Measurements from ENCODE around the gene POLDIP2.

The POLDIP2 gene, protein sequence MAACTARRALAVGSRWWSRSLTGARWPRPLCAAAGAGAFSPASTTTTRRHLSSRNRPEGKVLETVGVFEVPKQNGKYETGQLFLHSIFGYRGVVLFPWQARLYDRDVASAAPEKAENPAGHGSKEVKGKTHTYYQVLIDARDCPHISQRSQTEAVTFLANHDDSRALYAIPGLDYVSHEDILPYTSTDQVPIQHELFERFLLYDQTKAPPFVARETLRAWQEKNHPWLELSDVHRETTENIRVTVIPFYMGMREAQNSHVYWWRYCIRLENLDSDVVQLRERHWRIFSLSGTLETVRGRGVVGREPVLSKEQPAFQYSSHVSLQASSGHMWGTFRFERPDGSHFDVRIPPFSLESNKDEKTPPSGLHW

DNA sequence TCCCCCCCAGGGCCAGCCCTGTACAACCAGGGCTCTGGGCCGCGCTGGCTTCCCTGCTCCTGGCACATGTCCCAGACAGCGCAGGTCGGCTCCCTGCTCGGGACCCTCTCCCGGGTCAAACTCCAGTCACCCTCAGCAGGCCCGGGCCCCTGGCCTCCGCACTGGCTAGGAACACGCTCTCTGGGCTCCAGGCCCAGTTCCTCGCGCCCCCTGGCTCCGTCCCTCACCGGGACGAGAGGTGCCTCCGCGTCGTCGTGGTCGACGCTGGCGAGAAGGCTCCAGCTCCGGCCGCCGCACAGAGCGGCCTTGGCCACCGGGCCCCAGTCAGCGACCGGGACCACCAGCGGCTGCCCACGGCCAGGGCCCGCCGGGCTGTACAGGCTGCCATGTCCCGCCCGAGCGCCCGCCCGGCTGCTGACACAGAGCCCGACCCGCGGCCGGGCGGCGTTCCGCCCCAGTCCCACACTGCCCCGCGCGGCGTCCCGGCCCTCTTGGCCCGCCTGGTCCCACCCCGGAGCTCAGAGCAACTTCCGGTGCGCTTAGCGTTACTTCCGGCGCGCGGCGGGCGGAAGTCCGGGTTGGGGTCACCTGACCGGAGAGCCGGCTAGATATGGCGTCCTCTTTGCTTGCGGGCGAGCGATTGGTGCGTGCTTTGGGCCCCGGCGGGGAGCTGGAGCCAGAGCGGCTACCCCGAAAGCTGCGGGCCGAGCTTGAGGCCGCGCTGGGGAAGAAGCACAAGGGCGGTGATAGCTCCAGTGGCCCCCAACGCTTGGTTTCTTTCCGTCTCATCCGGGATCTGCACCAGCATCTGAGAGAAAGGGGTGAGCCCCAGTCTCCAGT, at the start of gene POLDIP2:
TSS of gene POLDIP2 (minus strand) at position 467 of the 840 bp plus-strand sequence. CDS start at position 388, 79 bp downstream.
- peak; percentile 36 for DNase-seq

DNA sequence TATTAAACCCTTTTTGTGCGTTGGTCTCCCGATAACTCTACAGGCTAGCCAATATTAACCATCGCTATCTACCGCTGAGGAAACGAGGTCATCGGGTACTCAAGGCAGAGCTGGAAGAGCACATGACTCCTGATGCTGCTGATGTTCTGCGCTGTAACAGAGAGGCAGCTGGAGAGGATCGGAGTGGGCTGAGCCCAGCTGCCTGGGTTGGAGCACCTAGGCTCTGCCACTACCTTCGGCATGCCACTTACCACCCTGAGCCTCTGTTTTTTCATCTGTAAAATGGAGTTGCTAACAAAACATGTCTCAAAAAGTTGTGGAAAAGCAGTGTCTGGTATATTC, 49.1 kb upstream of the POLDIP2 start:
- DNase-seq: peak; percentile 34

DNA sequence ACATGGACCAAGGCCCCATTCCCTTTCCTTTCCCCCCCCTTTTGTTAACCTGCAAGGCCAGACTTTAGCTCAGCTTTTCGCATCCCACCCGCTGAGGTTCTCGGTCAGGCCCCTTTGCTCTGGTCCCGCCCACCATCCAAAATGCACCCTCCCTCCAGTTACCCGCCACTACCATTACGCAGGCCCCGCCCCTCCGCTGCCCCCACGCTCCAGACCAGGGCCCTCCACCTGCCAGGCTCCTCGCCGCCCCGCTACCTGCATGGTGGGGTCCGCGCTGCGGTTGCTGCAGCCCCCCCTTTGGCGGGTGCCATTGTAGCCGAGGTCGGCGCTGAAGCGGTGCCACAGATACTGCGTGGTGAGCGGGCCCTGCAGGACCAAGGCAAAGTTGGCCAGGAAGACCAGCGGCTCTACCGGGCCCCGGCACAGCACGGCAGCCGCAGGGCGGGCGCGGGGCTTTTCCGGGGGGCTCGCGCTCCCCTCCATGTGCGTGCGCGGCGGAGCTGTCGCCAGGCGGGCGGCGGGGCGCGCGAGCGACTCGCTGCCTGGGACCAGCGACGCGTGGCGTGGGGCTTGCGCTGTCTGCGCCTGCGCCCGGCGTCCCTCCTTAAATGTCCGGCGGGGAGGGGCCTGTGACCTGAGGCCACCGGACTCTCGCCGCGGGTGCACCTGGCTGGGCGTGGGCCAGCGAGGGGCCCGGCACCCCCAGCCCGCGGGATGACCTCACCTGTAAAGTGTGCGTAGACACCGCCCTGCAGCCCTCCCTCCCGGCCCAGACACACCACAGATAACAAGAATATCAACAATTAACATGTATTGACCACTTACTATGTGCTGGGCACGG, 48.5 kb upstream of the POLDIP2 start, which contains the start of gene SLC46A1:
TSS of gene SLC46A1 (minus strand) at position 581 of the 841 bp plus-strand sequence. CDS start at position 483, 98 bp downstream.
- peak; percentile 6 for DNase-seq

DNA sequence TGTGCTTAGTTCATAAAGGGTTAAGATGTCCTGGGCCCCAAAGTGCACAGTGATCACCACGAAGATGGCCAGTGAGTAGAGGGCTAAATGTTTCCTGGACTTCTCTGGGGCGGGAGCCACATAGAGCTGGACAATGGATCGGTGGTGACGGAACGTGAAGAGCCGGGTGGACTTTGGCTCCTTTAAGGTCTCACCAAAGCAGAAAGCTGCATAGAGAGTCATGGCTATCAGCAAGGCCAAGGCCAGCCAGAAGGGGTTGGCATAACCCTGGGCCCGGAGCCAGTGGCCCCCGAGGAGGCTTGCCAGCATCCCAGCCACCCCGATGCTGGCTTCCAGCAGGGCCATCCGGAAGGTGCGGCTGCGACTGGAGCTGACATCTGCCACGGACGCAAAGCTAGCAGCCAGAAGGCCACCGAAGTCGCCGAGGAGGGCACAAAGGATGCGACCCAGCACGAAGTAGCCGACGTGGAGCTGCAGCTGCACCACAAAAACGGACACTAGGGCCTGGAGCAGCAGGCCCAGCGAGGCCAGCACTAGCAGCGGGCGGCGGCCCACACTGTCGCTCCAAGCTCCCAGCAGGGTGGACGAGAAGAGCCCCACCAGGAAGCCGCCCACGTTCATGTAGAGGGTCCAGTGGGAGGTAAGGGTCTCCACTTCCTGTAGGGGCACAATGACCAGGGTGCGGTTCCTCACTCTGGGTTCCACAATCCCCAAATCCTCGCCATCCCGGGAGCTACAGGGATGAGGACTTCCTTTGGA, 47.7 kb upstream of the POLDIP2 start:
- DNase-seq: no peak

DNA sequence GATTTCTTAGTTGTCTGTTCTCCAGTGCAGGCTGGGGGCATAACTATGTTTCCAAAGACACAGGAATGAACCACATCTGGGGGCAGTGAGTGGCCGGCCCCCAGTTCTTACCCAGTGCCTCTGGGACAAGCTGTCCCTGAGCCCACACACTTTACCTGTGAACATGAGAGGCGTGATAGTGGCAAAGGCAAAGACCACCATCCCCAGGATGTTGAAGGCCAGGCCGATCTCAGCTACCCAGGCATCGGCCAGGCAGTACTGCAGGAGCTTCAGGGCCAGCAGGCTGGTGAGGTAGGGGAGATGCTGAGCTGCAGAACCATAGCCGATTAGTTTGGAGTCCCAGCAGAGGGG, 47.1 kb upstream of the POLDIP2 start:
- DNase-seq: no peak

DNA sequence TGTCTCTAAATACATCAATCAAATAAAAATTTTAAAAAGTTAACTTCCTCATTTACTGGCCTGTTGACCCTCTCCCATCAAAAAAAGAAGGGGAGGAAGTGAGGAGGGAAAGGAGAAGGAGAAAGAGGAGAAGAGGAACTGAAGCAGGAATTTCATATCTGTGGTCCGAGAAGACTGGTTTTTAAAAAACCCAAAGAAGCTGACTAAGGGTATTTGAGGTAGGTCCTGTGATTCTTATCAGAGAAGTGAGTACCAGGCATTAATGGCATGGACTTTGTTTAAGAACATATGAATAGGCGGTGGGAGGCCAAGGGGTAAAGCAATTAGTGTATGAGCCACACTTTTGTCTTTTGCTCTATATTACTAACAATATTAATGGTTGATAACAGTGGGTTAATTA, 46.7 kb upstream of the POLDIP2 start:
- DNase-seq: no peak

DNA sequence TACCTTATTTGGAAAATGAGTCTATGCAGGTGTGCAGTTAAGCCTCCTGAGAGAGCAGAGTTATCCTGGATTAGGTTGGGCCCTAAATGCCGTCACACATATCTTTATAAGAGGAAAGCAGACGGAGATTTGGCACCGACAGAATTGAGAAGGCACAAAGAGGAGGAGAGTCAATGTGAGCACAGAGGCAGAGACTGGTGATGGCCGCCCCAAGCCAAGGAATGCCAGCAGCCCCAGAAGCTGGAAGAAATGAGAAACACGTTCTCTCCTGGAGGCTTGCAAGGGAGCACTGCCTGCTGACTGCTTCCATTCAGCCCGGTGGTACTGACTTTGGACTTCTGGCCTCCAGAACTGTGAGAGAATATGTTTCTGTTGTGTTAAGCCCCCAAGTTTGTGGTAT, 45.5 kb upstream of the POLDIP2 start:
- DNase-seq: no peak

DNA sequence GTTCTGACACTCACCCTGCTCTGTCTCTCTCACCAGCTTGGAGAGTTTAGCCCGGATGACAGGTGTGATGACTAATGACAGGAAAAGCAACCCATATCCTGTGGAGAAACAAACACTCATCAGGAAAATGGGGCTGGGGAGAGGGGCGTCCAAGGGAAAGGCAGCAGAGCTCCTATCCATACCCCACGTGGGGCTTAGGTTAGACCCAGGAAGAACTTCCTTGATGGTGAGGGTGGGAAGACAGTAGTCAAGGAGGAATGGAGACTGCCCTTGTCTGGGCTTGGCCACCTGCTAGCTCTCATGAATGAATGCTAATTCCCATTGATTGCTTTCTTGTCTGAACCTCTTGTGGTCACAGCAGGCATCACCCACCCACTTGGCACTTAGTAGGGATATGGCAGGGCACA, 44.9 kb upstream of the POLDIP2 start:
- DNase-seq: no peak

DNA sequence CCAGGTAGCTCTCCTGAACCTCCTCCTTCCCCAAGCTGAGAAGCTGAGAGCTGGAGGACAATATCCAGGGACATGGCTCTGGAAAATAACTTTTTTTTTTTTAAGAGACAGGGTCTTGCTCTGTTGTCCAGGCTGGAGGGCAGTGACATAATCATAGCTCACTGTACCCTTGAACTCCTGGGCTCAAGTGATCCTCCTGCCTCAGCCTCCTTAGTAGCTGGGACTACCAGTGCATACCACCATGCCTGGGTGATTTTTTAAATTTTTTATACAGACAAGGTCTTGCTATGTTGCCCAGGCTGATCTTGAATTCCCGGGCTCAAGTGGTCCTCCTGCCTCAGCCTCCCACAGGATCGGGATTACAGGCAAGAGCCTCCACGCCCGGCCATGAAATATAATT, 42.5 kb upstream of the POLDIP2 start:
- no peak for DNase-seq

DNA sequence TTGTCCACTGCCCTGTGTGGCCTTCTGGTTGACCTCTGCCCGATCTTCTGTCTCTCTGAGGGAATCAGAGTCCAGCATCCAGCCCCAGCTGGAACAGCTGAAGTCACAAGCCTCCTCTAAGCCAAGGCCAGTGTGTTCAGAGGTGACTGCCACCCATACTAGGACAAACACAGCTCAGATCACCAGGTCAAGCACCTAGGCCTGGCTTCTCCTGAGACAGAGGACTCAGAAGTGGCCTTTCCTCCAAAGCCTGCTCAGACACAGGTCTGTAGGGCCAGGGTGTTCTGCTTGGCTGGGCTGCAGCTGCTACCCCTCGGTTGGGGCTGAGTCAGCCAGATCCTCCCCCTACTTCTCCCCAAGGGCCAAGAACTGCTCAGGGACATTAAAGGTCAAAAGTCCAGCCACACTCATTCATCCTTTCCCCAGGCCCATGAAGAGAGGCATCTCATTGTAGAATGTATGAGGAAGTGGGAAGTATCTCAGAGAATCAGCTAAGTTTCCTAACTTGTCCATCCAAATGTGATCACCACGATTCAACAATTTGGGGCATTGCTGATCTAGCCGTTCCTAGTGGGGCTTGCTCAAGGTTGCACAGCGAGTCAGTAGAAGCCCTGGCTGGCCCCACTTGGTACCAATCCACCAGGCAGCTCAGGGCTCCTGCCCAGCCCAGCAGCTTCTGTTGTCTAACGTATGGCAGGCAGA, 41.1 kb upstream of the POLDIP2 start:
- no peak for DNase-seq

DNA sequence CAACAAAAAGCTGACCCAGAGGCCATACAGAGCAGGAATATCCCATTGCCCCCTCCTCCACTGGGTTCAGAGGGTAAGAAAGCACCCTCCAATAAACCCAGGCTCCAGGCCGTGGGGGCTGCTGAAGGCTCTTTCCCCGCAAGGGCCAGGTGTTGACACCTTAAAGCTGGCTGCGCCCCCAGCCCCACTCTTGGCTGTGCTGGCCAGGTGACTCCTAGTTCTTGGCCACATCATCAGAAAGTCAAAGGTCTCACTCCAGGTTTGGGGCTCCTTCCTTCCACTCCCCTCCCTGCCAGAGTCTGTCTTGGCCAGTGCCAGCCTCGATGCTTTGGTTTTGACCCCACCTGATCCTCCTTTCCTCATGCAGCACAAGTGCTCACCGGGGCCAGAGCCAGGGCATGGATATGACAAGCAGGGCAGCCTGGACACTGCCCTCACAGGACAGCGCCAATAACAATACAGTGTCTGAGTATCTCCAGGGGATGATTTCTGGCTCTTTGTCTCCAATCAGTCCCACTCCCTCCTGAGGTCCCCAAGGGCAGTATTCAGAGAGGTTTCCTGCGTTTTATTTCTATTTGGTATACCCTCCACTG, 40.5 kb upstream of the POLDIP2 start:
- DNase-seq: no peak

DNA sequence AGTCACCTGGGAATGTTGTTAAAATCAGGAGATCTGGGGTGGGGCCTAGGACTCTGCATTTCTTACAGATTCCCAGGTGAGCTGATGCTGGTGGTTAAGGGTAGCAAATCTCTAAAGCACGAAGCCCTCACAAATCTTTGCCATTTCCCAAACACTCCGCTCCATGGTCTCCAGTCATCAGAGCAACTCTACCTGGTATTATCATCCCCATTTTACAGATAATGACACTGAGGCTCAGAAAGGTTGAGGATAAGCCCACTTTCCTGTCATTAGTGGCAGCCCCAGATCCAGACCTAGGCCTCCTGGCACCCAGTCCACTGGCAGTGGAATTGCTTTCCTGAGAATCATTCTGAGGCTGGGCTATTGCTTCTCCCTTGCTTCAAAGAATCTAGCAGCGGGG, 39.9 kb upstream of the POLDIP2 start:
- DNase-seq: no peak

DNA sequence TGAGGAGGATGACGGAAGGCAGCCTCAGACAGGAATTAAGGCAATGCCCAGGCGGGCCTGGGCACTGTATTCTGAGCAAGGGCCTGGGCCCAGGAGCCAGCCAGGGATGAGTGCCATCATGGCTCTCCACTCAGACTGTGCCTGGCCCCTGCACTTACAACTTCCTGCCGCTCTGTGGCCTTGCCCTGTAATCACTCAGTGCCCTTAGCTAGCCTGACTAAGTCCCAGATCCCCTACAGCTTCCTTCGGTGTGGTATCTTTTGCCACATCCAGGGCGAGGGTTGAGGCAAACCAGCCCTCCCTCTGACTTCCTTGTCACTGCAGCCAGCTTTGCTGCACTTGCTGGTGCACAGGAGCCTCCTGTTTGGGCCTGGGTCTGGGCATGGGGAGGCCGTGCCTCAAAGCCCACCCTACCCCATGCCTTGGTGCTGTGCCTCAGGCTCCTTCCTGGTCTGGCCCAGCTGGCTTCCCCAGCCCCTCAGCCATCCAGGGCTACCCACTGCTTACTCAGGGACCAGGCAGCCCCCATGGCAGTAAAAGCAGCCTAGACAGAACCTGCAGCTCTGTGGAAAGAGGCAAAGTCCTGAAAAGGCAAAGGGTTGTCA, 39.4 kb upstream of the POLDIP2 start:
- no peak for DNase-seq

DNA sequence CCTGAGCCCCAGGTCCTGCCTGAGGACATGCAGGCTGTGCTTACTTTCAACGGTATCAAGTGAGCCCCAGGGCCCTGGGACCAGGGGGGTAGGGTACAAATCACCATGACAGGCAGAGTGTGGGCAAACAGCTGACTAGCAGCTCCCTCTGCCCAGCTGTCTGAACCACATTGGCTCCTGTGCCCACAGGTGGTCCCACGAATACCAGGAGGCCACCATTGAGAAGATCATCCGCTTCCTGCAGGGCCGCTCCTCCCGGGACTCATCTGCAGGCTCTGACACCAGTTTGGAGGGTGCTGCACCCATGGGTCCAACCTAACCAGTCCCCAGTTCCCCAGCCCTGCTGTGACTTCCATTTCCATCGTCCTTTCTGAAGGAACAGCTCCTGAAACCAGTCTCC, 38.6 kb upstream of the POLDIP2 start:
- DNase-seq: no peak

DNA sequence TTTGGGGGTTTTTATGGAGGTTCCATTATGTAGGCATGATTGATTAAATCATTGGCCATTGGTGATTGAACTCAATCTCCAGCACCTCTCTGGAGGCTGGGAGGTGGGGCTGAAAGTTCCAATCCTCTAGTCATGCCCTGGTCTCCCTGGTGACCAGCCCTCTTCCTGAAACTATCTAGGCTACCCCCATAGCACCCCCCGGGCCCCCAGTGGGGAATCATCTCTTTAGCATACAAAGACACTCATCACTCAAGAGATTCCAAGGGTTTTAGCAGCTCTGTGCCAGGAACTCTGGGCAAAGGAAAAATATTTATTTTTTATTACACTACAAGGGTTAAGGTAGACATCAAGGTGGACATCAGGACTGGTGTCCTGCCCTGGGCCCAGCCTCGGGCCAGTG, 38.1 kb upstream of the POLDIP2 start:
- DNase-seq: no peak

DNA sequence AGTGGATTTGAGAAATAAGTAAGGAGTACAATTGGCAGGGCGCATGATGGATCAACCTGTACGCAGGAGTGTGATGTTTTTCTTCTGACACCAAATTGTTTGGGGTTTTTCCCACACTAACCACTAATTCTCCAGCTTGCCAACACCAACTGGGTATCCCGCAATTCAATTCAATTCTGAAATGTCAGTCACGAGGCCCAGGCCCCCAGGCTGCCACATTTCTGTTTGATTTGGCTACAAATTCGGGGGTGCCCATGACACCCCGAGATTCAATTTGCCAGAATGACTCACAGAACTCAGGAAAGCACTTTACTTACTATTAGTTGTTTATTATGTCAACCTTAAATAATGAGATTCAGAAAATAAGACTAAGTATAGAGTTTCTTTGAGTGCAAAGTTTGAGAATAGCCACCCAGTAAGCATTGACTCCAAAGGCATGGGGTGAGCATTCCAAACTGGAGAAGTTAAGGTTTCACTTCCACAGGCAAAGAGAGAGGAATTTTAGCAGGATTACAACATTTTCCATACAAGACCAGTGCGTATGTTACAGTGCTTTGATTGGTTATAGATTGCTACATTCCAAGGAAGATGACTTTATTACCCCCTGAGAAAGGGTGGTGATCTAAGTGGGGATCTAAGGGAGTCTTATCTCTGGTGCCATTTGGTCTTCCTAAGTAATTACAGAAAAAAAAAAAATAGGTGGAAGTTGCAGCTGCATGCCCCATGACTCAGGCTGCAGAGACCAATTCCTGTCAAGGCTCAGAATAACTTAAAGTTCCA, 37.2 kb upstream of the POLDIP2 start:
- DNase-seq: no peak

DNA sequence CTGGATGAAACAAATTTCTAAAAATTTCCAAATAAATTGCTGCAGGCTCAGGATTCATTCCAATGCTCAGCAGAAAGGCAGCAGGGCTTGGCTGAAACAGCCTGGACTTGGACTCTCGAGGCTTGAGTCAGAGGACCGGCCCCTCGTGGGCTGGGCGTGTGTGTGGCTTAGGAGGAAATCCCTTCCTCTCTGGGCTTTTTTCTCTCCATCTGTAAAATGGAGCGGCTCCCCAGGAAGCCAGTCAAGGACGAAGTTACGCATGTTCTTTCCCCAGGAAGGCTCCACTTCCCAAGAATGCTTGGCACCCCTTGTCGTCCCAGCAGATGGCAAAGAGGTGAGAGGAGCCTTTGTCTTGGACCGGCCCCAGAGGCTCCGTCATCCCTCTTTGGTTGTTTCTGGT, 35.2 kb upstream of the POLDIP2 start:
- no peak for DNase-seq

DNA sequence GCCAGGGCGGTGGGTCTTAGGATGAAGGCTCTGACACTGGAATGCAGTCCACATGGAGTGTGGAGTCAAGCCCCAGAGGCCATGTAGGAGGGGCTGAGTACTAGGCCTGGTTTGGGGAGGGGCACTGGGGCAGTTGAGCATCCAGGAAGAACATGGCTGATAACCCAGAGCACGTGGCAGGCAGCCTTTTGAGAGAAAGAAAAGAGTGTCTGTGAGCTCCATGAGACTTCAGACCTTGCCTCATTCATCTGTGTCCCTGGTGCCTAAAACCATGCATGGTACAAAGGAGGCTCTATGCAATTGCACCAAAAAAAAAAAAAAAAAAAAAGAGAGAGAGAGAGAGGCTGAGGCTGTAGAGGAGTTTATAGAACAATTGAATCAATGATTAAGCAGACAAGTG, 34.1 kb upstream of the POLDIP2 start:
- DNase-seq: no peak

DNA sequence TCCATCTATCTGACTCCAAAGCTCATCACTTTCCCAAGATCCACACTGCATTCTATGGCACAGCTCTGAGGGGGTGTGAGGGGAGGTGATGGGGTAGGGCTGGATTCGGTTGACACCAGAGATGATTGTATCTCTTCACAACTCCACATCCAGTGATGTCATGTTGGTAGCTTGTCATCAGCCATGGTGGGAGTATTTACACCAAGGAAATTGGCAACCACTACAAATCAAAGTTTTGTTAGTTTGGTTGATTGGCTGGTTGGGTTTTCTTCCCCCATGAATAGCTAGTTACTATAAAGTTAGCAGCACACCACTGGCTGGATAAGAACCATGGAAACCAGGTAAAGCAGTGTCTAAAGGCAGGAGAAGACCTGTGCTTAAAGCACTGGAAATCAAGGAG, 33.7 kb upstream of the POLDIP2 start:
- DNase-seq: no peak

DNA sequence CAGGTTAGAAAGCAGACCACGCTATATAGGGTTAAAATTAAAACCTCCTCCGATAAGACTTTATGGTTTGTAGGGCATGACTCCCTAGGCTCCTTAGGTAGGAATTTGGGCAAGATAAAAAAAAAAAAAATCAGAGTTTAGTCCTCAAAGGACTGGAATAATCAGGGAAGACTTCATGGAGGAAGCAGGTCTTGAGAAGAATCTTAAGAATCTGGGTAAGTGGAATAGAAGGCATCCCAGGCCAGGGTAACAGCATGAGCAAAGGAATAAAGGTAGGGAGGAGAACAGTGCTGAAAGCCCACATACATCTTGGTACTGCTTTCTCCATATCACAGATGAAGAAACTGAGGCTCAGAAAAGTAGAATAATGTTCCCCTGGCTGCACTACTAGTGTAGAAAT, 33.2 kb upstream of the POLDIP2 start:
- DNase-seq: no peak
